OCI-LY7 (cell line): Measurements from ENCODE around the gene CRELD2.

Source experiments
- EZH2phosphoT487 ChIP-seq: fragments of 200-600 bp; sonication (generic); IDR thresholded peaks from 2 replicates; pipeline ENCODE4 v1.6.1; 2018; ENCODE audit warnings: low read depth, borderline replicate concordance, mild to moderate bottlenecking, mixed run types, antibody characterized with exemption, low read length, moderate library complexity, mixed read lengths
- TF ChIP-seq, protein P1 (sequence below): fragments of 200-600 bp; sonication (generic); conservative IDR thresholded peaks from 2 replicates; pipeline ENCODE4 v1.5.1; 2014; ENCODE audit warnings: mild to moderate bottlenecking, antibody characterized with exemption, low read length, moderate library complexity, mixed read lengths

DNA sequence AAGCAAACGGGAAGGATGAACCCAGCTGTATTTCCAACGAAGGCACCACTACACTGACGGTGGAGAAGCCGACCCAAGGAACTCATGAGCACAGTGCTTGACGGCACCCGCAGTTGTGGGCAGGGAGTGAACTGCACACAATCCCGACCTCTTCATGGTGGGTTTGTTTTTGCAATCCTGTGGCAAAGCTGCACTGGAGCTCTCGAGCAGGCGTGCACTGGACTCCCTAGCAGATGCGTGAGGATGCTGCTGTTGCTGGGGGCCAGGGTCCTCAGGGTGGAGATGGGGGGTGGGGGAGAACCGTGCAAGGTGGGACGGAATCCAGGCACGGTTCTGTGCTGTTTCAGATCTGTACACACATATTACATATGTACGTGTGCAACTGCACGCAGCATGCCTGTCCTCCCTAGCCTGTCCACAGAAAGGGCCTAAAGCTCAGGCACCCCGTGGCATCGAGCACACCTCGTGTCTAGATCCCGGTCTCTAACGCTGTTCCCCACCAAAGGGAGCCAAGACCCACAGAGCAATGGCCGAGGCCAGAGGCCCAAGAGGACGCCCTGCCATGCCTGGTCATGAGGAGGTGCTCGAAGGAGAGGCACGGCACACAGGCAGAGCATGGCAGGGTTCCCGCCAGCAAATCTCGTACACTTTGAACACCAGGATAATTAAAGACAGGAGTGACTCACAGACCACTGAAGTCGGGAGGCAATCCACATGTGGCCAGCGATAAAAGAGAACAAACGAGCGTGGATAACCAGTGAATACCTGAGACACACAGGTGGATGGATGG, 17.8 kb upstream of the CRELD2 start:
- TF ChIP-seq, protein P1, sequence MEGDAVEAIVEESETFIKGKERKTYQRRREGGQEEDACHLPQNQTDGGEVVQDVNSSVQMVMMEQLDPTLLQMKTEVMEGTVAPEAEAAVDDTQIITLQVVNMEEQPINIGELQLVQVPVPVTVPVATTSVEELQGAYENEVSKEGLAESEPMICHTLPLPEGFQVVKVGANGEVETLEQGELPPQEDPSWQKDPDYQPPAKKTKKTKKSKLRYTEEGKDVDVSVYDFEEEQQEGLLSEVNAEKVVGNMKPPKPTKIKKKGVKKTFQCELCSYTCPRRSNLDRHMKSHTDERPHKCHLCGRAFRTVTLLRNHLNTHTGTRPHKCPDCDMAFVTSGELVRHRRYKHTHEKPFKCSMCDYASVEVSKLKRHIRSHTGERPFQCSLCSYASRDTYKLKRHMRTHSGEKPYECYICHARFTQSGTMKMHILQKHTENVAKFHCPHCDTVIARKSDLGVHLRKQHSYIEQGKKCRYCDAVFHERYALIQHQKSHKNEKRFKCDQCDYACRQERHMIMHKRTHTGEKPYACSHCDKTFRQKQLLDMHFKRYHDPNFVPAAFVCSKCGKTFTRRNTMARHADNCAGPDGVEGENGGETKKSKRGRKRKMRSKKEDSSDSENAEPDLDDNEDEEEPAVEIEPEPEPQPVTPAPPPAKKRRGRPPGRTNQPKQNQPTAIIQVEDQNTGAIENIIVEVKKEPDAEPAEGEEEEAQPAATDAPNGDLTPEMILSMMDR, result no peak
- TF ChIP-seq EZH2phosphoT487, result no peak
